ENCODE measurements around the gene SERGEF.

DNA sequence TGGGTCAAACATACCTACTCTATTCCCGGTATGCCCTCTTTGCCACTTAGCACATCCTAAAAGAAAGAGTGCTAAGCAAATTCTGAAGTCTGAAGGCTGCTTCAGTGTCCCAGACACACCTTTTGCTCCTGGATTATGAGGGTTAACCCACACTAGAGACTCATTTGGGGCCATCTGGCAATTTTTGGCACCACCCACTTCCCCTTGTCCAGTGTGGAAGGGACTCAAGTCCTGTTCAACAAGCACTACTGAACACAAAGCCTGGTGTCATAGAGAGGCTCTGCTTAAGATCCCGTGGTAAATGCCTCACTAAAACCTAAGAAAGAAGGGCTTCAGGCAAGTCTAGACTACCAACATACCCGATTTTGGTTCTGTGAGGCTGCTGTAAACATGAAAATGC is 85.8 kb downstream of the SERGEF start:
- TF ChIP-seq, protein P1, sequence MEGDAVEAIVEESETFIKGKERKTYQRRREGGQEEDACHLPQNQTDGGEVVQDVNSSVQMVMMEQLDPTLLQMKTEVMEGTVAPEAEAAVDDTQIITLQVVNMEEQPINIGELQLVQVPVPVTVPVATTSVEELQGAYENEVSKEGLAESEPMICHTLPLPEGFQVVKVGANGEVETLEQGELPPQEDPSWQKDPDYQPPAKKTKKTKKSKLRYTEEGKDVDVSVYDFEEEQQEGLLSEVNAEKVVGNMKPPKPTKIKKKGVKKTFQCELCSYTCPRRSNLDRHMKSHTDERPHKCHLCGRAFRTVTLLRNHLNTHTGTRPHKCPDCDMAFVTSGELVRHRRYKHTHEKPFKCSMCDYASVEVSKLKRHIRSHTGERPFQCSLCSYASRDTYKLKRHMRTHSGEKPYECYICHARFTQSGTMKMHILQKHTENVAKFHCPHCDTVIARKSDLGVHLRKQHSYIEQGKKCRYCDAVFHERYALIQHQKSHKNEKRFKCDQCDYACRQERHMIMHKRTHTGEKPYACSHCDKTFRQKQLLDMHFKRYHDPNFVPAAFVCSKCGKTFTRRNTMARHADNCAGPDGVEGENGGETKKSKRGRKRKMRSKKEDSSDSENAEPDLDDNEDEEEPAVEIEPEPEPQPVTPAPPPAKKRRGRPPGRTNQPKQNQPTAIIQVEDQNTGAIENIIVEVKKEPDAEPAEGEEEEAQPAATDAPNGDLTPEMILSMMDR (IDR thresholded peaks at IDR 0.05), result no peak
- TF ChIP-seq POLR2A (IDR thresholded peaks at IDR 0.05), result no peak

All from heart left ventricle (tissue), 13 donors.